ENCODE measurements around the gene ASCC1.
"Not testable (repeated sequence)": the region's sequence is repeated elsewhere in the genome, so short reads cannot be mapped to it uniquely, and the experiment has no call there.

Gene ASCC1

DNA sequence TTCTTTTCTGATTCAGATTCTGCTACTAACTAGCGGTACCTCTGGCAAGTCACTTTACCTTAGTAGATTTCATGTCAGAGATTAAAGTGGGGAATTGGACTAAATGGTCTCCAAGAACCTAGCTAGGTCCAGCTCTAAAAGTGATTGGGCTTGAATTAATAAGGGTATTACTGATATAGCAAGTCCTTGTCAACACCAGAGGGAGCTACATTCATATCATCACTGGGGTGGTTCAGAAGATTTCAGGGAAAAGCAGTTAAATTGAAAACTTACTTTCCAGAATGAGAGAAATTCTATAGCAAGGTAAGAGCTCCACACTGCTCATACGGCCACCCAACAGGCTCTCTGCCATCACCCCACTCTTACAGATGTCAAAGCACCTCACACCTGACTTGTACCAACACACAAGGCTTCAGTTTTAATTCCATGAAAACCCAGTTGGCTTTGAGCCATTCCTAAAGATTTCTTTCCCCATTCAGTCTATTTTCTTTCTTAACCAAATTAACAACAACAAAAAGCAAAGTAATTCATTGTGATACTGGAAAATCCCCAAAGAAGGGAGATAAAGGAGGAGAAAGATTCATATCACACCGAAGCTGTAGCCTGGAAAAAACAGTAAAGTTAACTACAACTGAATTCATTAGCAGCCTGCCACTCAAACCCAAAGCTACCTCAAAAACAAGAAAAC is 89.7 kb downstream of the ASCC1 start:
- peak; percentile 68 for DNase-seq (ENCODE audit: low read depth, low spot score)

DNA sequence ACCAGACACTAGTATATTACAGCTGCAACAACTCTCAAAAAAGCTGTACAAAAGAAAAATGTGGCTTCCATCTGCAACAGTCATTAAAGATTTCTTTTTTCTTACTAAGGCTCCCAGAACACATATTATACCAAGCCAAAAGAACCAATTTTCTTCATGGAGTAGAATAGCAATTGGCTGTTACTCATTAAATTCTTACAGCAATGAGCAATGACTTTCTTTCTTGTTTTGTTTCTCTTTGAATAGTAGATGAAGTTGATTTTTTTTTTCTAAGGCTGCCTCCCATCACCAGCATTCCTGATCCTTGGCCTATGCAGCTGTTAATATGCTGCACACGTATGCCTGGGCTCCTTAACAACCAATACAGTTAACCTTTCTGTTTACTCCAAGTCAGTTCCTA is 91.1 kb downstream of the ASCC1 start:
- DNase-seq (ENCODE audit: low read depth, low spot score): peak; percentile 90

DNA sequence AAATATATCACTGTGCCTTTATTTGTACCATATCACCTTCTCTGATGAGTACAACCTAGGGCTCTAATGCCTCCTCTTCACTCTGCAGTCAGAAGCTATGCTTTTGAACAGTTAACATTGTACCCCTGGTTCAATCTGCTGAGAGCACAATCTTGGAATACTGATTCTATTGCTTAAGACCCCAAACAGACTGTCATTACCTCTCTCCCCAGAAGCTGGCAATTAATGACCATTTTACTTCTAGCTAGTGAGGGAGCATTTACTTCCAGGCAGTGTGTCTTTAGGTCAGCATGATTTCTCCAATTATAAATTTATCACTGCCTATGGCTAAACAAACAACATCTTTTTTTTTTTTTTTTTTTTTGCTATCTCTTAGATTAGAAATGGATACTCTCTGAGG is 91.7 kb downstream of the ASCC1 start:
- DNase-seq (ENCODE audit: low read depth, low spot score): no peak

DNA sequence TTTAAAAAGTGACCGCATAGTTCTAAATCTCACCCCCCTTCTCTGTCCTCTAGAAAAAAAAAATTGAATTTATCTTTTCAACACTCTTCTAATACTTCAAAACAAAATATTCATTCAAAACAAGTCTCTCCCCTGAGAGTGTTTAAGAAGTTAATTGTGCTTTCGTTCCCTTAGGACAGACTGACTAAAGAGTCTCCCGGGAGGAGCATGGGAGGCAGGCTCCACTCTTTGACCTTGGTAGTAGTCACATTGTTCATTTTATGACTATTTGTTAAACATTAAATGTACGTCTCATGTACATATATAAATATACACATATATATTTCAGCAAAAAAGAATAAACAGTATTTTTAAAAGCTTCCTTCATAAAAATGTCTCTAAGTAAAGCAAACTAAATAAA is 92.5 kb downstream of the ASCC1 start:
- DNase-seq (ENCODE audit: low read depth, low spot score): no peak

DNA sequence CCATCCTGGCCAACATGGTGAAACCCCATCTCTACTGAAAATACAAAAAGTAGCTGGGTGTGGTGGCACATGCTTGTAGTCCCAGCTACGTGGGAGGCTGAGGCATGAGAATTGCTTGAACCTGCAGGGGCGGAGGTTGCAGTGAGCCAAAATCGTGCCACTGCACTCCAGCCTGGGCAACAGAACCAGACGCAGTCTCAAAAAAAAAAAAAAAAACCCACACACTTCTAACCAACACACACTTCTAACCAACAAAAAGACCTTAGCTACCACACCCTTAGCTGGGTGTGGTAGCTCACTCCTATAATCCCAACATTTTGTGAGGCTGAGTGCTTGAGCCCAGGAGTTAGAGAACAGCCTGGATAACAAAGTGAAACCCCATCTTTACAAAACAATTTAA is 93.9 kb downstream of the ASCC1 start:
- no peak for DNase-seq (ENCODE audit: low read depth, low spot score)

DNA sequence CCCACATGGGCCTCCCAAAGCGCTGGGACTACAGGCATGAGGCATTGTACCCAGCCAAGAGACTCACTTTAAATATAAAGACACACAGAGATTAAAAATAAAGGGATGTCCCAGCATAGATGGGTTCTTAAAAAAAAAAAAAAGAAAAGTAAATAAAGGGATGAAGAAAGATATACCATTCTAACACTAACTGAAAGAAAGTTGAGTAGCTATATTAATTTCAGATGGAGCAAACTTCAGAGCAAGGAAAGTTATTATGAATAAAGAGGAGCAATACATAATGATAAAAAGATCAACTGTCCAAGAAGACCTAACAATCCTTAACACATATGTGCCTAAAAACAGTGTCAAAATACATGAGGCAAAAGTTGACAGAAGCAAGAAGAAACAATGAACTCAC is 94.7 kb downstream of the ASCC1 start:
- no peak for DNase-seq (ENCODE audit: low read depth, low spot score)

DNA sequence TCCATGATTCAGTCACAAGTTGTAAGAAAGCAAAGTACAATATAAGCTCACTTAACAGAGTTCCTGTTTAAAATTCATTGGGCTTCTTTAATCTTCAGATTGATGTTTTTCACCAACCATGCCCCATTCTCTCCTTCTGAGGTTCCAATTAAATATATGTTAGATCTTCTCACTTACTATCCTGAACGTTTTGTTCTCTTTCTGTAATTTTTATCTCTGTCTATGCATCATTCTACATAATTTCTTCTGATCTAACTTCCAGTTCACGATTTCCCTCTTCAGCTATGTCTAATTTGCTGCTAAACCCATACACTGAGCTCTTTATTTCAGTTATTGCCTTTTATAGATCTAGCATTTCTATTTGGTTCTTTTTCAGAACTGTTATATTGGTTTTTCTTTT is 99.7 kb downstream of the ASCC1 start:
- no peak for DNase-seq (ENCODE audit: low read depth, low spot score)

DNA sequence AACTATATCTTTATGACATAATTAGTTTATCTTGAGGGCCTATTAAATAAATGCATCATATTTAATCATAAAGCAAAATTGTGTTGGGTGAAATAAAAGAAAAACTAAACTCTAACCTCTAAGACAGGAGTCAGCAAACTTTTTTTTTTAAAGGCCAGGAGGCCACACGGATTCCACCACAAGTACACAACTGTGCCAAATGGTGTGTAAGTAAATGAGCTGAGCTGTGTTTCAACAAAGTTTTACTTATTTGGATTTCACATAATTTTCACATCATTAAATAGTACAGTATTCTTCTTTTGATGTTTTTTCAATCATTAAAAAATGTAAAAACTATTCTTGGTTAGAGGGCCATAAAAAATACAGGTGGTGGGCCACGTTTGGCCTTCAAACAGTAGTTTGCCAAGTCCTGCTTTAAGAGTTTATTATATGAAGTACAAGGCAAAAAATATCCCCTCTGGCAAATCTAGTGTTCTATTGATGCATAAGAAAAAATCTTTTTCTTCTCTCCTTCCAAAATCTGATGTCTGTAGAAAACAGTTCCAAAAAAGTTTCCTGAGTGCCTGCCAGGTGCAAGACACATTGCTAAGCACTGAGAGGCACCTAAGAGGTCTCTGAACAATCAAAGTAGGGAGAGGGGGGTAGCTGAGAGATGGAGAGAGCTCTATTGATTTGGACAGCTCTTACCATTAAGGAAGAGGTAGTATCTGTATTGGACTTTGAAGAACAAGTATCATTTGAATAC is 101.2 kb downstream of the ASCC1 start:
- no peak for DNase-seq (ENCODE audit: low read depth, low spot score)

DNA sequence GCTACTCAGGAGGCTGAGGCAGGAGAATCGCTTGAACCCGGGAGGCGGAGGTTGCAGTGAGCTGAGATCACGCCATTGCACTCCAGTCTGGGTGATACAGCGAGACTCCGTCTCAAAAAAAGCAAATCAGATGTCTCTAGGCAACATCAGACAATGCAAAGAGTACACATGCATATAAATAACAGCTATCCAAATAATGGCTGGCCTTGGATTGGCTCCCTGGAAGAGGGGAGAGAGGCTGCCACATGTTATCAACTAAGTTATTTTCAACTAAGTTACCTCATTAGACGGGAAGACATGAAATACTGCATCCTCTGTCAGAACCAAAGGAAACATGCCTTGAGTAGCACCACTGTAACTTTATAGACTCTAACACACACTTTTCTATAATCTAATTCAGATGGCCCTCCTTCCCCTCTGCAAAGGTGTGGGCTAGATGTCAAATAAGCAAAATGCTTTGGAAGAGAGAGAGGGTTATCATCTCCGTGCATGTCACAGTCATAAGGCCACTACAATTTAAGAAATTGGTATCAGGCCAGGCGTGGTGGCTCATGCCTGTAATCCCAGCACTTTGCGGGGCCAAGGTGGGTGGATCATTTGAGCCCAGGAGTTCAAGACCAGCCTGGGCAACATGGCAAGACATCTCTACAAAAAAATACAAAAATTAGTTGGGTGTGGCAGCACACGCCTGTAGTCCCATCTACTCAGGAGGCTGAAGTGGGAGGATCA is 105.2 kb downstream of the ASCC1 start:
- DNase-seq (ENCODE audit: low read depth, low spot score): no peak

DNA sequence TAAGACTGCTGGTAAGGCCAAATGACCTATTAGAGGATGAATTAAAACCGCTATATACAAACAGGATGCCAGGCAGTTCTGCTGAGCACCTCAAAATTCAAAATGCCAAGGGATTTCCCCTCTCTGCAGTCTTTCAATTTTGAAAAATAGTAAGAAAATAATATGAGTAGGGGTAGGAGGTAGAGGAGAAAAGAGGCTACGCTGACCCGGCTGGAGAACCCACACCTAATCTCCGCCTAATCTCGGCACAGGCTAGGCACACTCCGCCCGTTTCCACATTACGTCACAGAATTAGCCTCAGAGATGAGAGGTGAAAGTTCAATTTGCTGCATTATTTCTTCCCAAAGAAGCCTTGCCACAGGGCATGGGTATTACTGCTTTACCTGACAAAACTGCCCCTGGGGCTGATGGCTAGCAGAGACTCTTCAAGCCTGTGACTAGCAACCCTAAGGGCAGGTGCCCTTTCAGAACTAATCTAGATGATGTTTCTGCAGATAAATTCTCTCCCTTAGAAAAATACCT is 106.4 kb downstream of the ASCC1 start:
- no peak for DNase-seq (ENCODE audit: low read depth, low spot score)

DNA sequence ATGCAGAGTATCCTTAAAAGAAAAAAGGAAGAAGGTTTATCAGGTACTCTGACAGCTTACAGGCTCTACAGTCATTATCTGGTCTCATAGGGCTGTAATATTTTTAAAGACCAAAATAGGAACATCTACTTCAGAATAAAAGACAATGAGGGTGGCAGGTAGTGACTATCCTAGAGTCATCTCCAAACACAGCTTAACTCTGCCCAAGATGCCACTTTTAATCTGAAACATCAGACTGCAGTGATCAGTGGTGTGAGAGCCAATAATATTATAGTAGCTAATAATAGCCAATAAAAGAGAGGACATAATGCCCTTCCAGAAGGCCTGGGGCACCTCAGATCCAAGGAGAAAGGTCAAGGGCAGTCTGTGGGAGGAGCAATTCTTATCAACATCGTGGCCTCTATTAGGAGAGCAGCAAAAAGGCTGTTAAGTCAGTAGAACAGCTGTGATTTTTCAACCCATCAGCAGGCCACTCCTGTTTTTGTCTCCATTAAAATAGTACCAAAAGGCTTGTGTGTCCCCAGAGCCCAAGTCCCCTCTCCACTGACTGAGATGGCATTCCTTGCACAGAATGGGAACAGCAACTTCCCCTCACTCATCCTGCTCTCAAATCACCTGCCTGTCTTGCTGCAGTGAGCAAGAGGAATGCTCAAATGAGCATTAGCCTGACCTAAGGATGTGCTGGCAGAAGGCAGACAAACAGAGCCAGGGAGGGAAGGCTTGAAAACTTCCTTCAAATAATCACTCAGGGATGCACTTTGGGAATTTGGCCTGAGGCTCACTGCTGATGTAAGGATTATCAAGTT is 107.0 kb downstream of the ASCC1 start:
- peak; percentile 44 for DNase-seq (ENCODE audit: low read depth, low spot score)

DNA sequence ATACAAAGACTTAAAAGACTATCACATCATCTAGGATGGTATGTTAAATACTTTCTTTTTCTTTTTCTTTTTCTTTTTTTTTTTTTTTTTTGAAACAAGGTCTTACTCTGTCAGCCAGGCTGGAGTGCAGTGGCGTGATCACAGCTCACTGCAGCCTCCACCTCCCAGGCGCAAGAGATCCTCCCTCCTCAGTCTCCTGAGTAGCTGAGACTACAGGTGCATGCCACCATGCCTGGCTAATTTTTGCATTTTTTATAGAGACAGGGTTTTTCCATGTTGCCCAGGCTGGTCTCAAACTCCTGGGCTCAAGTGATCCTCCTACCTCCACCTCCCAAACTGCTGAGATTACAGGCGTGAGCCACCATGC is 108.1 kb downstream of the ASCC1 start:
- not testable (repeated sequence) for DNase-seq (ENCODE audit: low read depth, low spot score)

DNA sequence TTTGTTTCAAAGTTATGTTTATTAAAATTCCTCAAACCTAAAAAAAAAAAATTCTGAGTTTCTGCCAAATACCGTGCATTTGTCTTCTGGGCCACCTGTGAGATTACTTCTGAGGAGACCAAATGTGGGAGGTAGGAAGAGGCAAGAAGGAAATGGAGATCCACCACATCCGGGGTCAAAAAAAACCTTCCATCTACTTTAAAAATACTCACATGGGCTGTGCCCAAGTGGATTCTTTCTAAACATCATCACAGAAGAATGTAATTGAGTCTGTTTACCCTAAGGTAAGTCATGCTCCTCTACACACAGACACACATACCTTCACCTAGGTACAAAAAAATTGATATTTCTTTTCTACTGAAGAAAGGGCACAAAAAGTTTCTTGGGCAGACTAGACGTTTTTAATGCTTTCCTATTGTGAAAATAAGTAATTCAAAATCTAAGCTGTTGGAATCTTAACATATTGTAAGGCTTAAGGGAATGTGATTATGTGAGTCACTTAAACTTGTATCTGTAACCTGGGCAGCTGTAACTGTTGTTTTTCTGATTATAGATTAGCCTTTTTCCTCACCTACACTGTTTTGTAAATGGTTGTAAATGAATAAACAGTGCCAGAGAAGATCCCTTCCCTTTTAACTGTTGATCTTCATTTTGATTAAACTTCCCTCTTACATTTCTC is 108.6 kb downstream of the ASCC1 start:
- peak; percentile 26 for DNase-seq (ENCODE audit: low read depth, low spot score)

DNA sequence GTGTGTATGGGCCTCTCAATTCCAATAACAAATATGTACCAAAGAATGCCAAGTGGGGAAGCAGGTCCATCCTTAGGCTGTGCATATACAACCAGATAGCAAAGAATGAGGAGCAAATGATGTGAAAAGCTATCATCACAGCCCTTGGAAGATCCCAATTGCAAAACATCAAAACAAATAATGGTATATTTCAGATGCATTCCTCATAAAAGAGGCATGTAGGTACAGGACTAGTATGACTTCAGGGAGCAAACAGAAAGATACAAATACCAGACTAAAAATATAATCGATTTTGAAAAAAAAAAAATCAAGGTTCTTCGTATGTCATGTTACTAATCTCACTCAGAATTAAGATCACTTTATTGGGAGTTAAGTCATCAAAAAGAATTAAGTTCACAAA is 109.2 kb downstream of the ASCC1 start:
- DNase-seq (ENCODE audit: low read depth, low spot score): no peak

DNA sequence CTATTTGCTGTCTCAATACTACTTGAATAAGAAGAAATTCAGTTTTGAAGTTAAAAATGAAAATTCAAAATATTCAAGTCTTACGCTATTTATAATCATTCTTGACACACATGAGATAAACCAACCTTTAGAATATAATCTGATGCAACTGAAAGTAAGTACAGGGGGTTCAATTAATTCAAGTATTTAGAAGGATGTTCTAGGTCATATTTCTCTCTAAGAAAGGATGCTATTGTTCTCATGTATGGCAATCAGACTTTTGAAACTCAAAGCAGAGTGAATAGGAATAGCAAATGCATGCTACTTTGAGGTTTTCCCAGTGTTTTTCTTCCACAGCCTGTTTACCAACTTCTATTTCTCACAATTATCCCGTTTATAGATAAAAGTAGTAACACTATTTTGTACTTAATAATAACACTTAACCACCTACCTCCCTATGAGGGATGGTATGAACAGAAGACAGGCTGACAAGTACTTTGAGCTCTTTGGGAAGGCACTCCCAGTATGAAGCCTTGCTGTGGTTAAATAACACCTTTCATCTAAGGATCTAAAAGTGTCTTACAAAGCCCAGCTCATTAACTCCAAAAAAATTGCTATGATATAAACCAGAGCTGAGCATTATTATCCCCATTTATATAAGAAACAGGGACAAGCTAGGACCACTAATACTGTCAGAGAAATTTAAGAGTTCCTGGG is 109.8 kb downstream of the ASCC1 start:
- DNase-seq (ENCODE audit: low read depth, low spot score): no peak

DNA sequence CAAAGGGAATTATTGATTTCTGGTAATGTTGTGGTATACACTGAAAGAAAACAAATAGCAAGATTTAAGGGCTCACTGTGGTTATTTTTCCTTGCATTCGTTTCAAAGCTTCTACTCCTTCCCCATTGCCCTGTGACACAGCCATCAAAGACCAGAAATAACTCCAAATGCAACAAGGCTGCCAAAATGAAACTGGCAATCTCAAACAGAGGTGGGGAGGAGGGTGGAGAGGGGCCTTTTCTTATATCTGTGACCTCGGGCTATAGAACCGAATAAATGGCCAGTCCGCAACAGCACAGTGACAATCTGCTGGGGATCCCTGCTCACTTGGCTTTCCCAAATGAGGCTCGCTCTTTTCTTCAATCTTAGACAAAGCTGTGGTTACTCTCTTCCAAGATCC is 110.4 kb downstream of the ASCC1 start:
- no peak for DNase-seq (ENCODE audit: low read depth, low spot score)

DNA sequence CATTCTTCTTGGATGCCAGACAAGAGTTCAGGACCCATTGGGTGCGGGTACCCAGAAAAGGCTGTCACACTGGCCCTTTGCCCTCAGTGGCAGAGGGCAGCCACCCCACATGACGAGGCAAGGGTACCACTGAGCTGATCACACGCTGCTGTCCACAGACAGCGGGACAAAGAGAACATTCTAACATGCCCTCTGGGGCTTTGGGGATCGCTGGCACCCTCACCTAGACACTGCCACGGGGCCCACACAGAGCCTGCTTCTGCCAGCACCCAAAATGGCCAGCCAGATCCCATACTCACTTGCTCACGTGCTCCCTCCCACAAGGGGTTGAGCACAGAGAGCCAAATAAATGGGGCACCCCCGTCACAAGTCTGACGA is 111.0 kb downstream of the ASCC1 start:
- no peak for DNase-seq (ENCODE audit: low read depth, low spot score)

DNA sequence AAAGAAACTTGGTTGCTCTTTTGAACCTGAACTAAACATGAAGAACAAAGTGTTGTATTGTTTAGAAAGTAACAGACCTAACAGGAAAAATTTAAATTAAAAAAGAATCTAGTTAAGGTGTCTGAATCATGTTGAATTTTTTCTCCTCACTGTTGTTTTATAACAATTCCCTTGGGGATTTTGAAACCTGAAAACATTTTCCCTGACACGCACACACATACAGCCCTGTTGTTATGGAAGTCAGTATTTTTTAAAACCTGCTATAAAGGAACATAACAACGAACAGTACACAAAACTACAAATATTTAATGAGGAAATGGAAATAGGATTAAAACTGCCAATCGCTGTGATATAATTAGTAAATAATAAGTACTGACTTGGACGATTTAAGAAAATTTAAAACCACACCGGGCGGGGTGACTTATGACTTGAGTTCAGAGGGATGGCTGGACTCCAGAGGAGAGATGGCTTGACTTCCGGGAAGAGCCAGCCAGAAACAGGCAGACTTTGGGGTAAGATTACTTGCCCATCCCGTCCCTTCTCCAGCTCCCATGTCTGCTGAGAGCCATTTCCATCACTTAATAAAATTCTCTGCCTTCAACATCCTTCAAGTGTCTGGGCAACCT is 111.5 kb downstream of the ASCC1 start:
- peak; percentile 29 for DNase-seq (ENCODE audit: low read depth, low spot score)

DNA sequence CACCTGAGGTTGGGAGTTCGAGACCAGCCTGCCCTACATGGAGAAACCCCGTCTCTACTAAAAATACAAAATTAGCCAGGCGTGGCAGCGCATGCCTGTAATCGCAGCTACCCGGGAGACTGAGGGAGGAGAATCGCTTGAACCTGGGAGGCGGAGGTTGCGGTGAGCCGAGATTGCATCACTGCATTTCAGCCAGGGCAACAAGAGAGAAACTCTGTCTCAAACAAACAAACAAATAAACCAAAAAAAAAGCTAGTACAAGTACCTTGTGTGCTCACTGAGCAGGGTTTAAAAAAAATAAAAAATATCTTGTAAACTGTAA is 116.5 kb downstream of the ASCC1 start:
- DNase-seq (ENCODE audit: low read depth, low spot score): no peak

DNA sequence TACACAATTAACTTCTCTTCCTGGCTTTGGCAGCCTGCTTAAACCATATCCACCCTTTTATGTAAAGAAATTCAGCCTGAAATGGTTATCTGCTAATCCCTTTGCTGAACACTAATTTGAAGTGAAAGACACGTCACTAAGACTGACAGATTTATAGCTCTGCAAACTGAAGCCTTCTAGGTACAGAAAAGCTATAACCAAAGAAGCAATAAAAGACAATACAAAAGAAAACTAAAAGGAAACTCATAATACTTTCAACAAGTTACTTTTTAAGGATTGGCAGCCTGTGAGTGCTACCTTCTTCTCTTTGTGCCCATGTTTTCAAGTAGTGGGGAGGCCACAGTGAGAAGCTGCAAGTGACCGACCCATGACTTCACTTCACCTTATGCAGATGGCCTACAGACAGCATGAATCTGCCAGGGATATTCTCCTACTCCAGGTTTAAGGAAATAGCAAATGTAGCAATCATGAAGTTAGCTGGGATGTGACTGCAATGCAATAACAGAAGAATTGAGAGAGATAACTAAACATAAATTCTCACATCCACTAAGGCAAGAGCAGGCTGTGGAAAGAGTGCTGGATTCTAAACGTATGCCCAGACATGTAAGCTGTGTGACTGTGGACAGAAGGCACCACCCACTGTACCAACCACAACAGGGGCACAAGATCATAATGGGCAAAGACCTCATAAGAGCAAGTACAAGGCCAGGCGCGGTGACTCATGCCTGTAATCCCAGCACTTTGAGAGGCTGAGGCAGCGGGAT is 117.1 kb downstream of the ASCC1 start:
- DNase-seq (ENCODE audit: low read depth, low spot score): no peak
